K562 (cell line): ENCODE results near the gene FLCN. TPM values are rescaled to one million over a fixed set of nuclear protein-coding genes. Genes with fewer than 3 reads are reported as not detected.
A peak's percentile ranks its signal among the peaks of the same experiment; 100 is the strongest.

ENCODE experiments used
- AFF1 ChIP-seq, 2 experiments: fragments of 450-650 bp; IDR thresholded peaks; 2 replicates each; pipeline ENCODE4 v1.6.1; 2018; ENCODE audit warnings: mild to moderate bottlenecking in 2 of 2, low read depth in 1 of 2; ENCODE audit not compliant: partially characterized antibody in 2 of 2
- CHCHD3 ChIP-seq: fragments of 250-450 bp; sonication (Bioruptor Pico); IDR thresholded peaks from 2 replicates; pipeline ENCODE4 v2.1.2; 2022; ENCODE audit warnings: mild to moderate bottlenecking
- CLOCK ChIP-seq: fragments of 250-450 bp; sonication (Bioruptor Pico); IDR thresholded peaks from 2 replicates; pipeline ENCODE4 v1.4.0; 2020; ENCODE audit warnings: mild to moderate bottlenecking, moderate library complexity, borderline replicate concordance
- E2F1 ChIP-seq: sonication (generic); formaldehyde crosslinking; IDR thresholded peaks from 2 replicates; pipeline ENCODE4 v1.8.1; 2023; ENCODE audit warnings: mild to moderate bottlenecking, missing genetic modification reagents, moderate library complexity
- HBP1 ChIP-seq: fragments of 450-650 bp; formaldehyde crosslinking; IDR thresholded peaks from 2 replicates; pipeline ENCODE4 v1.4.0; 2022; ENCODE audit warnings: missing genetic modification characterization
- HDGF ChIP-seq: fragments of 450-650 bp; IDR thresholded peaks from 2 replicates; pipeline ENCODE4 v1.6.1; 2016
- HMBOX1 ChIP-seq: sonication (generic); IDR thresholded peaks from 2 replicates; pipeline ENCODE4 v1.6.1; 2016
- MBD1 ChIP-seq: fragments of 250-450 bp; sonication (Bioruptor Pico); IDR thresholded peaks from 2 replicates; pipeline ENCODE4 v1.8.0; 2022; ENCODE audit warnings: inconsistent platforms
- POLR3A ChIP-seq: IDR thresholded peaks from 2 replicates; pipeline ENCODE4 v1.6.1; 2011; ENCODE audit warnings: borderline replicate concordance, mild to moderate bottlenecking, moderate library complexity; ENCODE audit not compliant: insufficient read length, insufficient read depth; ENCODE audit errors: extremely low read depth
- USF1 ChIP-seq: sonication (generic); formaldehyde crosslinking; IDR thresholded peaks from 2 replicates; pipeline ENCODE4 v1.9.0; 2022; ENCODE audit warnings: mild to moderate bottlenecking, missing genetic modification reagents
- ZNF586 ChIP-seq: fragments of 450-650 bp; formaldehyde crosslinking; conservative IDR thresholded peaks from 2 replicates; pipeline ENCODE4 v1.4.0; 2020; ENCODE audit warnings: mild to moderate bottlenecking, moderate library complexity
- ZNF764 ChIP-seq: fragments of 250-450 bp; sonication (Bioruptor Pico); IDR thresholded peaks from 2 replicates; pipeline ENCODE4 v1.4.0; 2020; ENCODE audit warnings: low read depth, mild to moderate bottlenecking, moderate library complexity
- polyA plus RNA-seq, 8 experiments: library from polyadenylated mRNA; depleted of rRNA in 4 of 8; stranded (reverse) in 5 of 8; unstranded in 3 of 8; fragments of >200 nt; fragmentation: Nextera tagmentation in 2 of 8; fragmentation: Illumina TruSeq in 1 of 8; extraction: Ambion mirVana in 2 of 8; extraction: Trizol in 1 of 8; gene quantifications; 2 replicates each; pipeline versions ENCODE4 v1.2.1 to v1.2.3, GENCODE V29; 2011 to 2014; ENCODE audit warnings: inconsistent platforms in 1 of 8, missing spikeins in 1 of 8
- total RNA-seq, 7 experiments: library from RNA; depleted of rRNA in 6 of 7; stranded (reverse); fragments of >200 nt in 6 of 7; fragmentation: Illumina TruSeq in 2 of 7; extraction: Trizol in 2 of 7; gene quantifications; 2 replicates each; pipeline versions ENCODE4 v1.2.1 to v1.2.3, GENCODE V29; 2011 to 2021; ENCODE audit warnings: low replicate concordance in 1 of 7

Gene FLCN
- total and polyA plus RNA-seq, 9 of the 15 experiments (the other 6 are each of a cell fraction or from before 2014, with no cell fraction given), result 1.6 to 33.5 (median 10.9) TPM

- TF ChIP-seq POLR3A, result no peak
- TF ChIP-seq HDGF, result no peak
- peak; percentile 96 for TF ChIP-seq USF1 (CRISPR knock-in tag)
- TF ChIP-seq ZNF764 (CRISPR knock-in tag), result no peak
- TF ChIP-seq HBP1, result no peak
- no peak for TF ChIP-seq ZNF586
- TF ChIP-seq E2F1 (CRISPR knock-in tag), result no peak
- TF ChIP-seq HMBOX1, result no peak
- TF ChIP-seq CLOCK, result peak; percentile 99
- TF ChIP-seq MBD1, result no peak
- no peak for TF ChIP-seq CHCHD3 (CRISPR knock-in tag)
- no peak for TF ChIP-seq AFF1 (IDR thresholded peaks at IDR 0.05; ENCODE audit: low read depth in 1 of 2, partially characterized antibody in 2 of 2)
Observed at GRCh38 chr17:17206124-17206912, 30.6 kb downstream of the FLCN start, which contains the start of gene PLD6 (continued).
